IPS-15b (cell line): ENCODE results near the gene C12orf76.
"Not testable (repeated sequence)": the region's sequence is repeated elsewhere in the genome, so short reads cannot be mapped to it uniquely, and the experiment has no call there.

Source experiments
- H3K27me3 ChIP-seq: one replicate; pipeline ENCODE4 v1.6.1; 2013; ENCODE audit warnings: low read length; ENCODE audit not compliant: control insufficient read depth, insufficient read depth
- H3K36me3 ChIP-seq: one replicate; pipeline ENCODE4 v1.6.1; 2013; ENCODE audit warnings: low read length; ENCODE audit not compliant: control insufficient read depth, insufficient read depth
- H3K4me1 ChIP-seq: one replicate; pipeline ENCODE4 v1.6.1; 2013; ENCODE audit warnings: mild to moderate bottlenecking, low read length; ENCODE audit not compliant: control insufficient read depth, insufficient read depth
- H3K4me3 ChIP-seq: one replicate; pipeline ENCODE4 v1.5.1; 2013; ENCODE audit warnings: low read depth, low read length
- H3K9ac ChIP-seq: one replicate; pipeline ENCODE4 v1.6.1; 2013; ENCODE audit warnings: low read depth, mild to moderate bottlenecking, low read length
- H3K9me3 ChIP-seq: one replicate; pipeline ENCODE4 v1.6.1; 2013; ENCODE audit warnings: mild to moderate bottlenecking, low read length; ENCODE audit not compliant: control insufficient read depth, insufficient read depth

Gene C12orf76

GRCh38 chr12:110075880-110076279 is 27.6 kb upstream of the C12orf76 start:
- Histone ChIP-seq H3K4me1 (no peaks in the 10 kb centered on the region), H3K4me3 (no peak overlapping the region)

GRCh38 chr12:110074089-110074488 is 25.8 kb upstream of the C12orf76 start:
- H3K9me3 ChIP-seq = no peaks in the 10 kb centered on the region
- H3K4me3 ChIP-seq = no peak overlapping the region
- no peaks in the 10 kb centered on the region for H3K27me3 ChIP-seq
- H3K36me3 ChIP-seq = no peaks in the 10 kb centered on the region
- H3K4me1 ChIP-seq = no peaks in the 10 kb centered on the region
- no peak overlapping the region for H3K9ac ChIP-seq

More at GRCh38 chr12:110075880-110076279, 27.6 kb upstream of the C12orf76 start:
- H3K36me3 ChIP-seq = no peaks in the 10 kb centered on the region
- H3K9ac ChIP-seq = no peak overlapping the region
- no peaks in the 10 kb centered on the region for H3K9me3 ChIP-seq
- no peaks in the 10 kb centered on the region for H3K27me3 ChIP-seq

GRCh38 chr12:110073049-110073831 is 24.9 kb upstream of the C12orf76 start:
- Histone ChIP-seq H3K9ac (no peak overlapping the region), H3K4me3 (no peak overlapping the region), H3K36me3 (no peaks in the 10 kb centered on the region), H3K4me1 (no peaks in the 10 kb centered on the region), H3K27me3 (no peaks in the 10 kb centered on the region), H3K9me3 (no peaks in the 10 kb centered on the region)

- H3K9ac ChIP-seq, H3K9me3 ChIP-seq, H3K4me1 ChIP-seq, H3K4me3 ChIP-seq, H3K27me3 ChIP-seq, H3K36me3 ChIP-seq: not testable (repeated sequence)
Observed at GRCh38 chr12:110072636-110073035, 24.3 kb upstream of the C12orf76 start.

- Histone ChIP-seq H3K4me1 (no peaks in the 10 kb centered on the region), H3K36me3 (no peaks in the 10 kb centered on the region), H3K9me3 (no peaks in the 10 kb centered on the region), H3K9ac (no peak overlapping the region), H3K4me3 (no peak overlapping the region), H3K27me3 (no peaks in the 10 kb centered on the region)
Observed at GRCh38 chr12:110071967-110072366, 23.6 kb upstream of the C12orf76 start.

- no peaks in the 10 kb centered on the region for H3K4me1 ChIP-seq
- H3K9me3 ChIP-seq = no peaks in the 10 kb centered on the region
- no peaks in the 10 kb centered on the region for H3K36me3 ChIP-seq
- no peak overlapping the region for H3K9ac ChIP-seq
- H3K4me3 ChIP-seq = no peak overlapping the region
- H3K27me3 ChIP-seq = no peaks in the 10 kb centered on the region
Observed at GRCh38 chr12:110071504-110071903, 23.2 kb upstream of the C12orf76 start.

GRCh38 chr12:110068654-110069053 is 20.3 kb upstream of the C12orf76 start:
- no peaks in the 10 kb centered on the region for H3K9me3 ChIP-seq
- no peaks in the 10 kb centered on the region for H3K4me1 ChIP-seq
- H3K9ac ChIP-seq = no peak overlapping the region
- no peaks in the 10 kb centered on the region for H3K36me3 ChIP-seq
- no peak overlapping the region for H3K4me3 ChIP-seq
- no peaks in the 10 kb centered on the region for H3K27me3 ChIP-seq

GRCh38 chr12:110068115-110068514 is 19.8 kb upstream of the C12orf76 start:
- H3K9me3 ChIP-seq, H3K9ac ChIP-seq, H3K4me3 ChIP-seq, H3K4me1 ChIP-seq, H3K27me3 ChIP-seq, H3K36me3 ChIP-seq: not testable (repeated sequence)

- H3K36me3 ChIP-seq = no peaks in the 10 kb centered on the region
- H3K27me3 ChIP-seq = no peaks in the 10 kb centered on the region
- no peak overlapping the region for H3K4me3 ChIP-seq
- no peaks in the 10 kb centered on the region for H3K9me3 ChIP-seq
- H3K9ac ChIP-seq = no peak overlapping the region
- H3K4me1 ChIP-seq = no peaks in the 10 kb centered on the region
Observed at GRCh38 chr12:110067531-110067930, 19.2 kb upstream of the C12orf76 start.

- Histone ChIP-seq H3K4me3 (no peak overlapping the region), H3K4me1 (no peaks in the 10 kb centered on the region), H3K9me3 (no peaks in the 10 kb centered on the region), H3K27me3 (no peaks in the 10 kb centered on the region), H3K9ac (no peak overlapping the region), H3K36me3 (no peaks in the 10 kb centered on the region)
Observed at GRCh38 chr12:110065540-110065939, 17.2 kb upstream of the C12orf76 start.

- Histone ChIP-seq H3K27me3 (no peaks in the 10 kb centered on the region), H3K9ac (no peak overlapping the region), H3K36me3 (no peaks in the 10 kb centered on the region), H3K4me1 (peaks cover 2% of the 10 kb centered on the region), H3K9me3 (no peaks in the 10 kb centered on the region), H3K4me3 (no peak overlapping the region)
Observed at GRCh38 chr12:110062241-110062640, 13.9 kb upstream of the C12orf76 start.

GRCh38 chr12:110059651-110060000 is 11.3 kb upstream of the C12orf76 start:
- Histone ChIP-seq H3K4me3 (no peak overlapping the region), H3K9me3 (no peaks in the 10 kb centered on the region), H3K4me1 (peaks cover 2% of the 10 kb centered on the region), H3K27me3 (no peaks in the 10 kb centered on the region), H3K9ac (no peak overlapping the region), H3K36me3 (no peaks in the 10 kb centered on the region)
